GM21526 (cell line): Measurements from ENCODE around the gene CCDC85B.

Source experiments
- ATAC-seq: cut with Tn5 transposase; IDR thresholded peaks from one replicate; pipeline ENCODE4 v1.9.1; 2021; ENCODE audit warnings: moderate library complexity; ENCODE audit not compliant: unreplicated experiment, low FRiP score

The CCDC85B gene

GRCh38 chr11:65927904-65928397, 37.5 kb downstream of the CCDC85B start:
- no peak for ATAC-seq

- no peak for ATAC-seq
Measured at GRCh38 chr11:65928667-65929066, 38.2 kb downstream of the CCDC85B start.

- no peak for ATAC-seq
Measured at GRCh38 chr11:65931773-65932557, 41.5 kb downstream of the CCDC85B start.

GRCh38 chr11:65932558-65932919, 42.1 kb downstream of the CCDC85B start:
- ATAC-seq: no peak

- ATAC-seq: no peak
Measured at GRCh38 chr11:65934014-65934413, 43.5 kb downstream of the CCDC85B start.

- ATAC-seq: no peak
Measured at GRCh38 chr11:65937766-65938165, 47.3 kb downstream of the CCDC85B start.
